MM.1S (cell line): ENCODE measurements around the gene GFER.

Experiments
- DNase-seq: peaks from one replicate; pipeline ENCODE4 v3.0.0-alpha.2; 2015
- H2AFZ ChIP-seq: fragments of 300-600 bp; sonication (generic); 2 replicates; pipeline ENCODE4 v1.6.0; 2016; ENCODE audit warnings: antibody characterized with exemption, low read length
- H3F3A ChIP-seq: fragments of 300-600 bp; sonication (generic); 2 replicates; pipeline ENCODE4 v1.6.1; 2016; ENCODE audit warnings: mild to moderate bottlenecking, antibody characterized with exemption, low read length, moderate library complexity, mixed read lengths; ENCODE audit not compliant: insufficient read depth
- H3K27ac ChIP-seq: fragments of 300-600 bp; sonication (generic); 2 replicates; pipeline ENCODE4 v1.5.1; 2016; ENCODE audit warnings: mild to moderate bottlenecking, low read length
- H3K27me3 ChIP-seq: fragments of 300-600 bp; sonication (generic); replicated peaks from 2 replicates; pipeline ENCODE4 v1.6.0; 2016; ENCODE audit warnings: low read length; ENCODE audit not compliant: insufficient read depth
- H3K36me3 ChIP-seq: fragments of 300-600 bp; sonication (generic); replicated peaks from 2 replicates; pipeline ENCODE4 v1.6.1; 2016; ENCODE audit warnings: mild to moderate bottlenecking, low read length, mixed read lengths; ENCODE audit not compliant: insufficient read depth
- H3K4me1 ChIP-seq: fragments of 300-600 bp; sonication (generic); 2 replicates; pipeline ENCODE4 v1.6.1; 2016; ENCODE audit warnings: low read length, mixed read lengths
- H3K4me2 ChIP-seq: fragments of 300-600 bp; sonication (generic); 2 replicates; pipeline ENCODE4 v1.6.0; 2016; ENCODE audit warnings: low read depth, low read length
- H3K4me3 ChIP-seq: fragments of 300-600 bp; sonication (generic); 2 replicates; pipeline ENCODE4 v1.5.1; 2016; ENCODE audit warnings: low read length, mixed read lengths
- H3K79me2 ChIP-seq: fragments of 300-600 bp; sonication (generic); 2 replicates; pipeline ENCODE4 v1.6.1; 2016; ENCODE audit warnings: mixed run types, low read length, mixed read lengths
- H3K9ac ChIP-seq: fragments of 300-600 bp; sonication (generic); 2 replicates; pipeline ENCODE4 v1.6.1; 2016; ENCODE audit warnings: low read length, mixed read lengths
- H3K9me2 ChIP-seq: fragments of 300-600 bp; sonication (generic); replicated peaks from 2 replicates; pipeline ENCODE4 v1.6.1; 2016; ENCODE audit warnings: mild to moderate bottlenecking, low read length, mixed read lengths; ENCODE audit not compliant: insufficient read depth
- H3K9me3 ChIP-seq: fragments of 300-600 bp; sonication (generic); replicated peaks from 2 replicates; pipeline ENCODE4 v1.6.1; 2016; ENCODE audit warnings: mild to moderate bottlenecking, low read length, mixed read lengths; ENCODE audit not compliant: insufficient read depth
- H4K20me1 ChIP-seq: fragments of 300-600 bp; sonication (generic); 2 replicates; pipeline ENCODE4 v1.6.1; 2016; ENCODE audit warnings: mild to moderate bottlenecking, low read length, moderate library complexity, mixed read lengths; ENCODE audit not compliant: insufficient read depth
- CTCF ChIP-seq: fragments of 300-600 bp; sonication (generic); IDR thresholded peaks from 2 replicates; pipeline ENCODE4 v1.5.1; 2016; ENCODE audit warnings: antibody characterized with exemption, low read length, mixed read lengths
- EZH2 ChIP-seq: fragments of 300-600 bp; sonication (generic); optimal IDR thresholded peaks from 2 replicates; pipeline ENCODE3; 2017; ENCODE audit warnings: low read depth, mild to moderate bottlenecking, antibody characterized with exemption, low read length, mixed read lengths
- EZH2phosphoT487 ChIP-seq: fragments of 300-600 bp; sonication (generic); IDR thresholded peaks from 2 replicates; pipeline ENCODE4 v1.6.1; 2018; ENCODE audit warnings: antibody characterized with exemption, low read length

The GFER gene

GRCh38 chr16:1999866-2000514, 16.0 kb downstream of the GFER start:
- Histone ChIP-seq H3K4me1 (no peaks in the 10 kb centered on the region), H3K79me2 (peaks cover 22% of the 10 kb centered on the region), H3K4me2 (no peak overlapping the region), H3K9ac (no peak overlapping the region), H3K9me2 (no peaks in the 10 kb centered on the region), H3K4me3 (no peak overlapping the region), H2AFZ (no peak overlapping the region), H3K9me3 (no peaks in the 10 kb centered on the region), H3K27ac (no peak overlapping the region), H3K27me3 (no peaks in the 10 kb centered on the region), H4K20me1 (no peaks in the 10 kb centered on the region), H3F3A (no peaks in the 10 kb centered on the region), H3K36me3 (no peaks in the 10 kb centered on the region)
- TF ChIP-seq CTCF: no peak
- no peak for TF ChIP-seq EZH2phosphoT487
- no peak for TF ChIP-seq EZH2
- no peak for DNase-seq

- no peaks in the 10 kb centered on the region for H3K9me2 ChIP-seq
- no peaks in the 10 kb centered on the region for H3K4me1 ChIP-seq
- TF ChIP-seq EZH2phosphoT487 (no peak), EZH2 (no peak), CTCF (no peak)
Measured at GRCh38 chr16:2001035-2001434, 17.0 kb downstream of the GFER start.

GRCh38 chr16:2001456-2002355, 17.7 kb downstream of the GFER start:
- Histone ChIP-seq H3F3A (no peaks in the 10 kb centered on the region), H3K36me3 (no peaks in the 10 kb centered on the region), H3K27me3 (no peaks in the 10 kb centered on the region), H3K9me2 (no peaks in the 10 kb centered on the region), H3K9ac (no peak overlapping the region), H2AFZ (no peak overlapping the region), H4K20me1 (no peaks in the 10 kb centered on the region; the same call in 1 of the 2 replicates), H3K9me3 (no peaks in the 10 kb centered on the region), H3K79me2 (peaks cover 40% of the 10 kb centered on the region), H3K27ac (no peak overlapping the region), H3K4me2 (no peak overlapping the region), H3K4me3 (no peak overlapping the region), H3K4me1 (no peaks in the 10 kb centered on the region)
- no peak for DNase-seq
- TF ChIP-seq EZH2: no peak

More at GRCh38 chr16:2001035-2001434, 17.0 kb downstream of the GFER start:
- H4K20me1 ChIP-seq: no peaks in the 10 kb centered on the region; the same call in 1 of the 2 replicates
- H3K27ac ChIP-seq: no peak overlapping the region
- DNase-seq: no peak
- no peak overlapping the region for H2AFZ ChIP-seq
- H3K36me3 ChIP-seq: no peaks in the 10 kb centered on the region
- no peak overlapping the region for H3K9ac ChIP-seq
- H3K4me3 ChIP-seq: no peak overlapping the region
- peaks cover 33% of the 10 kb centered on the region for H3K79me2 ChIP-seq
- no peaks in the 10 kb centered on the region for H3K9me3 ChIP-seq
- H3K4me2 ChIP-seq: no peak overlapping the region
- H3K27me3 ChIP-seq: no peaks in the 10 kb centered on the region
- no peaks in the 10 kb centered on the region for H3F3A ChIP-seq
